Activated CD8-positive, alpha-beta memory T cell treated with anti-CD3 and anti-CD28 coated beads for 24 hours (primary cell): ENCODE results near the gene FAM107B.
"Not testable (repeated sequence)": the region's sequence is repeated elsewhere in the genome, so short reads cannot be mapped to it uniquely, and the experiment has no call there.

ENCODE experiments used
- DNase-seq: peaks from one replicate; pipeline ENCODE4 v3.0.0-alpha.2; 2020

The FAM107B gene

DNA sequence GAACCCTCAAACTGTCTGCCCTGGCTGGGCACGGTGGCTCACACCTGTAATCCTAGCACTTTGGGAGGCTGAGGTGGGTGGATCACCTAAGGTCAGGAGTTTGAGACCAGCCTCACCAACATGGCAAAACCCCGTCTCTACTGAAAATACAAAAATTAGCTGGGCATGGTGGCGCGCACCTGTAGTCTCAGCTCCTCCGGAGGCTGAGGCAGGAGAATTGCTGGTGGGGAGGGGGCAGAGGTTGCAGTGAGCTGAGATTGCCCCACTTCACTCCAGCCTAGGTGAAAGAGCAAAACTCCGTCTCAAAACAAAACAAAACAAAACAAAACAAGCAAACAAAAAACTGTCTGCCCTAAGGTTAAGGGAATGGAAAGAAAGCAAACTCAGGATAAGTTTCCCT is 115.6 kb downstream of the FAM107B start:
- not testable (repeated sequence) for DNase-seq

DNA sequence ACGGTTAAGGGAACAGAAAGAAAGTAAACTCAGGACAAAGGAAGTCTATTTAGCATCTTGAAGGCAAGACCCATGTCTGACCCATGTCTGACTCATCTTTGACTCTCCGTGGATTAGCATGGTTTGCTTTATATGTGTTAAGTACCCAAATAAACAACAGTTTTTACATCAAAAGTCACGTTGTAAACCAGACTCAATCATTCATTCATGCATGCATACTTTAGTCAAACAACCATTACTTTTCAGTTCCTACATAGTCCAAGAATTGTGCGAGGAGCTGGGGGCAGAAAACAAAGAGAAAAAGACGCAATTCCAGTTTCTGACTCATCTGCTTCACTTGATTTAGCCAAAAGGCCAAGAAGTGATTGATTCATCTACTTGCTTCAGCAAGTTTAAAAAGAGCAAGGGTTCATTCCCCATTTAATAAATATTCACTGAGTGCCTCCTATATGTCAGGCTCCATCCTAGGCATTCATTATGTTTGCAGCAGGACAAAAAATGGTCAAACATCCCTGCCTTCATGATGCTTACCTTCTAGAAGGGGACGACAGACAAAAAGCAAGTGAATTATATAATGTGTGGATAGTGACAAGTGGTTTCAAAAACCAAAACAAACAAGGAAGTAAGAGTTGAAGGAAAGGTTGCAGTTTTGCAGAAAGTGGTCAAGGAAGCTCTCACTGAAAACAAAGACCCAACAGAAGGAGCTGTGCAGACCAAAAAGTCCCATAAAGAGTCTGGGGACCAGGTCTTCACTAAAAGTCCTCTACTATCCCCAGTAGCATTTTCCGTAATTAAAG is 116.2 kb downstream of the FAM107B start:
- DNase-seq: no peak

DNA sequence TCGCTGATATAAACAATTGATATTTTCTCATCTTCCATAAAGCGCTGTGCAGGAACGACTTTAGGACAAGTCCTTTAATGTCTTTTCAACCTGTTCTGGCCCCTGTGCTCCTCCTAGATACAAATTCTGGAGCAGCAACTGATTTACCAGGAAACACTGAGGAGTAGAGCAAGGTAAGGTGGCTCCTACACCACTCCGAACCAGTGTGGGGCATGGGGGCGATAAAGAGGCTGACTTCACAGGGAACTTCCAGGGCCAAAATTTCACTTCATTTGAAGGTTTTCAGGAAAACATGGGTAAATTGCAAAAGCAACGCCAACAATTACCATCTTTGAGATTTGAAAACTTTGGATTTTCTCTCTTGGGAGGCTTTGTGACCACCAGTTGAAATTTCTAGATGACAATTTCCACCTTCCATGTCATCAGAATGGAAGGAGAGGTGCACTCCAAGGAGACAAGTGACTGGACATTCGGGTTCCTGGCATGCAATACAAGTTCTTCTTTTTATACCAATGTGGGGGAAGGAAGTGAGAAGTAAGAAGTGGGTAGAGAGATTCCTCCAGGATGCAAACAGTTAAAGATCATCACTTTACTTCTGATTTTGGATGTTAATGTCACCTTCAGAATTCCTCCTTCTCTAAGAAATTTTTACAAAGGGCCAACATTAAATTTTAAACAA is 118.5 kb downstream of the FAM107B start:
- DNase-seq: no peak

DNA sequence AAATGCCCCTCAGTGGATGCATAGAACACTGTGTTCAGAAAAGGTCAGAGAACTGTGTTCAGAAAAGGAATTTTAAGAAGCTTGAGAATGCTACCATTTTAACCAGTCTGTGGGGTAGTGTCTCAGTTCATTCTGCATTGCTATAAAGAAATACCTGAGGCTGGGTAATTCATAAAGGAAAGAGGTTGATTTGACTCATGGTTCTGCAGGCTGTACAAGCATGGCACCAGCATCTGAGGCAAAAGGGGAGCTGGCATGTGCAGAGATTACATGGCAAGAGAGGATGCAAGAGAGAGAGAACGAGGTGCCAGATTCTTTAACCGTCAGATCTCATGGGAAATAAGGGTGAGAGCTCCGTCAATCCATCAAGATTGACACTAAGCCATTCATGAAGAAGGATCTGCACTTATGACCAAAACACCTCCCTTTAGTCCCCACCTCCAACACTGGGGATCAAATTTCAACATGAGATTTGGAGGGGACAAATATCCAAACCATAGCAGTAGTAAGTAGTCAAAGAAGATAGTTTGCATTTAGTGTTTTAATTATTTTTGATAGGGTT is 119.8 kb downstream of the FAM107B start:
- DNase-seq: no peak

DNA sequence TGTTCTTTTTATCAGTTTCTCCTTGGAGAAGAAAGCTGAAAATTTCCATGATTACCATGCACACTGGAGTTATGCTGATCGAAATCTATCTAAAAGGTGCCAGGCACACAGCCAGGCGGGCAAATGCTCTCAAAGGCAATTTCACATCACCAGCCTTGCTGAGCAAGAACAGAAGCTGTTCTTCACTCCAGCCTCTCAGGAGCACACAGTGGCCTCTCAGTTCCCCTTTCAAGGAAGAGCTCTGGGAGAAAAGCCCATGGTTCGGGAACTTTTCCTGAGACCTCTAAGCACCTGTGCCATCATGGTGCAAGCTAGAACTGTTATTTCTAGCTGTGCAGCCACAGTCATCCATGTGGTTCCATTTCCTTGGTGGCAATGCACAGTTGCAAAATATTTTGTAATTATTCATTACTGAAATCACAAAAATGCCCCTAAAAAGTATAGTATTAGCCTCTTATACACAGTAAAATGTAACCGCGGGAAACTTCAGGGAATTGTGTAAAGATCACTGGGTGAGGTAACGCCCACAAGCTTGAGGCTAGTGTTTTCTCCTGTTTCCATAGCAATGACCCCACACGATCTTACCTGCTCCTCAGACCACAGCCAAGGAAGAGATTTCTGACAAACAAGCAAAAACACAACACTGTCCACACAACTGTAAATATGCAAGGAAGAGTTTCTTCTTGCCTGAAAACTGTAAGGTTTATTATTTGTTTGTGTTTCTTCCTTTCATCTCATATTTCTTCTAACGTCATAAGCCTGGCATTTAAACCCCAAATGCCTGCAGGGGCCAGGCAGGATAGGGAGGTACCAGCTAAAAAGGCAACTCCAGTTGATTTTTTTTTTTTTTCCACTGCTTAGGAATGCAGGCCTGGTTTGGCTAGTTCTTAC is 121.2 kb downstream of the FAM107B start:
- no peak for DNase-seq

DNA sequence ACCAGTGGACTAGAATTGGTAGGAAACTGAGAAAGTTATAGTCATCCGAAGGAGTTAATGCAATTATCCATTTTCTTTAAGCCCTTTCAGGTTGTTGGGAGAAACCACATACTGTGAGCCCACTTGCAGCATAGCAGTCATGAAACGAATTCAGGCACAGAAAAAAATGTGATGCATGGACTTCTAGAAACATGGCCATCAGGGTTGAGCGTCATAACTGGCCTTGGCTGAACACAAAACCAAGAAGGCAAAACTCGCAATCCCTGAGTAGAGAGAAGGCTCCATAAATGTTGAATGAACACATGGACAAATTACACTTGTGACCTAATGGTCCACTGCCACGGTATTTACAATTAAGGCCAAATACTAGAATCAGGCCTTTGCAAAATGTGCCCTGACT is 121.9 kb downstream of the FAM107B start:
- DNase-seq: no peak

DNA sequence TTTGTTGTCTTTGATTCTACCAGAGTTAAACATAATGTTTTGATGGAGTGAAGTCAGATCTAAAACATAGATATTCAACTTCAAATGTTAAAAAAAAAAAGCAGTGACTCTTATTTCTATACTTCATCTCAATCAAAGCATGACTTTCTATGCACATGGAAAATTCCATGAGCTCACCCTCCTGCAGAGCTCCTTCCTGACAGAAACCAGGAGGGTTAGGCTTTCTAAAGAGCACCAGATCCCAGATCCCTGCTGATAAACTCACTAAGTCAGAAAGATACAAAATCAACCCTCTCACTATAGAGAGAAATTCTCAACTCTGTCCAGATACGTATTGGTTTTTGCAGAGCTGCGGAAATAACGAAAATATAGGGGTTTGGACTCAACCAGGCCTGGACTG is 122.6 kb downstream of the FAM107B start:
- DNase-seq: no peak

DNA sequence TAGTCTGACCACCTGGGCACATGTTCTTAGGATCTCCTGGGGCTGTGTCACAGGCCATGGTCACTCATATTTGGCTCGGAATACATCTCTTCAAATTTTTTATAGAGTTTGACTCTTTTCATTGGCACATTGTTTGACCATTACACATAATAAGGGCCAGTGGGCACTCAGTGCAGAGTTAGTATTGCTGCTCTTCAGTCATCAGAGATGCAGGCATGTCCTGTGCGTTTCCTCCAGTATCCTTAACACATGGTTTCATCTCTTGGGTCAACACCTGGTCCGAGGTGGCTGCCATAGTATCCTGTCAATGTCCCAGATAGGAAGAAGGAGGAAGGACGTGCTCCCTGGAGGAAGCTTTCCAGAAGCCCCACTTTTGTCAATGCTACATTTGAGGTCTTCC is 125.0 kb downstream of the FAM107B start:
- no peak for DNase-seq

DNA sequence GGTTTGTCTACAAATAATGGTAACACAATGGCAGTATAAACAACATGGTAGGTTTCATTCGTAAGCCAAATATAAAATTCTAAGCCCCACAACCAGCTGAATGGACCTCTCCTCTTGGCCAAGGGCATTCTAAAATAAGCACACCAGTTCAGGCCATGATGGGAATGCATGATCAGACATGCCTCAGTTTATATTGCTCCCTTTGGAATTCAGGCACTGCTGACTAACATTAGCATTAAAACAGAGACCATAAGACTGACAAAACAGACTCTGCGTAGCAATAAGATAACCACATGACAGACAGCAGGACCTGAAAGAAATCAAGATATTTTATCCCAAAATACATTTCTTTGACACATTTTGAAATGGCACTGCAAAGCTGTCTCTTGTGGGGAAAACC is 125.8 kb downstream of the FAM107B start:
- DNase-seq: no peak

DNA sequence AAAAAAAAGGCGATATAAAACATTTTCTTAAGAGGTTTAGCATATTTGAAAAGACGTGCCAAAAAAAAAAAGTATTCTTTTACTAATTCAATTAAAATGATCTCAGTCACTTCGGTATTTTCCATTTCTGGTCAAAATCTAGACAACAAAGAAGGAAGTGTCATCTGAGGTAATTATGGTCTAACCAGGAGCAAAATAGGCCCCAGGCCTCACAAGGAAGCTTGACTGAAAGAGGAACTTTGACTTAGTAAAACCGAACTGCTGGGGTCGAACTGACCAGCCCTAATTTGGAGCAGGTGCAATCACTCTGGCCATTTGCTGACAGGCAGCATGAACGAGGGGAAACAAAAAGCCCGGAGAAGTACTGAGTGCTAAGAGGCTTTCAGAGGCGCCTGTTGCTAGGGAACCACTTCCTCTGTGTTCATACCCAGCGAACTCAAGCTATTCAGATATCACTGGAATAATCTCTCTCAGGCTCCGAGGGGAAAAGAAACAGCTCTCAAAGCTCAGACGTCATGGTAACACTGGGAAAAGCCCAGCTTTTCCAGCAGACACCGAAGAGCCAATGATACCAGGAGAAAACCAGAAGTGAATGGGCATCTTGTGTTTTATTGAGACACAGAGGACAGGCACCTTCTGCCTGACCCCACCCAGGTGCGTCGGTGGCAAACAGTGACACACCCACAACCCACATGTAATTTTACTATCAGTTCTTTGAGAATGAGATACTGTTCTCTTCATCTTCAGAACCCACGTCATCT is 126.5 kb downstream of the FAM107B start:
- DNase-seq: peak; percentile 84

DNA sequence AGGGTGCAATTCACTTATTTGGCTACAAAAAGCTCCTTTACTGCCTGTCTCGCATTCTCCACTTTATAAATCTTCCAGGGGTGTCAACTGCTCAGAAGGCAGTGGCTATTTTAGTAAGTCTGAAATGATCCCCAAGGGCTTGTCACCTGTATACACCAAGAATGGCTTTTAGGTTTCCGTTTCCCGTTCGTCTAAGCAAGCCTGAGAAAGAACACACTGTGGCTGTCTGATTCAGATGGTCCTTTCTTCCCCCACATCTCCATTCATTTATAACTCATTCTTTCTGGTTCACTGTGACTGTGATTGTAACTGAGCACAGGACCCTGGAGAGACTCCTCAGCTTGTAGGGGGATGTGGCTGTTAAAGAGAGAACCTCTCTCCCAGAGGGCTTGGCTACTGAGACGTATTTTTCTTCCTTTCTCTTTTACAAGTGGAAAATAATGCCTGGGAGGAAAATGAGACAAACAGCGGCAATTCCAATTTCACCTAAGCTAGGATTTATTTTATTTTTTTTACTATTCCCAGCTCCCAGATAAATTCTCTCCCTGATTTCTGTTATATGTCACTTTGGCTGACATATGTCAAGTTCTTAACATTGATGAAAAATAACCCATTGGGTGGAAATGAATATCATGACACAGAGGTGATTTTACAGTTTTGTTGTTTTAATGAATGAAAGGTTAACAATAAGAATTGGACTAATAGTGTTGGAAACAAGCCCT is 129.3 kb downstream of the FAM107B start:
- DNase-seq: no peak

DNA sequence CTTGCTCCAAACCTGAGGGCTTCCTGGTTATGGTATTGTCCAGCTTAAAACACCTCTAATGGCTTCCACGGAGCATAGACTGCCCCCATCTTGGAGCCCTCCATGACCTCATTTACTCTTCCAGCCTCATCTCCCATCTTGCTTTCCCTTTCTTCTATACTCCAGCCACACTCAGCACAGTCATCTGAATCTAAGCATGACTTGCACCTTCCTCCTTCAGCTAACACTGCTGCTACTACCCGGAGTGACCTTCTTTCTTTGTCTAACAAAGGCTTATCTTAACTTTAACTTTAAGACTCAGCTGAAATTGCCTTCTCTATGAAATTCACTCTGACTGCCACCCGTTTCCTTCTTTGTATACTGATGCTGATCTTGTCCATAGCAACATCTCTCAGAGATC is 135.1 kb downstream of the FAM107B start:
- no peak for DNase-seq

DNA sequence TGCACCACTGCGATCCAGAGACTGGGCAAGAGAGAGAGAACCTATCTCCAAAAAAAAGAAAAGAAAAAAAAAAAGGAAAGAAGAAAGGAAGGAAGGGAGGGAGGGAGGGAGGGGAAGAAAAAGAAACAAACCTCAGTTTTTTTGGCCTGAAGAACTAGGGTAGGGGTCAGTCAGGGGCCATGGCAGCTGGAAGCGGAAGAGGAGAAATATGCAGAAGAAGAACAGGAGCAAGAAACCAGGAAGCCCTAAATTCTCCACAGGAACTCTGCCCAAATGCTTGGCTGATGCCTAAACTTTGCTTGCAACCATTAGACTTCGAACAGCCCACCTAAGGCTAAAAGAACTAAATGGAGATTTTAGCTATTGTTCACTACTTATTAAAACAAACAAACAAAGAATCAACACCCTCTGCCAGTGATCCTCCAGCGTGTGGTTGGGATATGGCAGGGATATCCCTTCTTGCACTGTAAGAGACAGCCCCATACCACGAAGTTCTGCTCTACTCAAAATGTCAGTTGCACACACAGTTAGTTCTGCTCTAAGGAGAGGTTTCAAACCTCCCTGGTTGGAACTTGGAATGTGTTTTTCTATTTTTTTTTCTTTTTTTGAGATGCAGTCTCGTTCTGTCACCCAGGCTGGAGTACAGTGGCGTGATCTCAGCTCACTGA is 139.5 kb downstream of the FAM107B start:
- DNase-seq: no peak

DNA sequence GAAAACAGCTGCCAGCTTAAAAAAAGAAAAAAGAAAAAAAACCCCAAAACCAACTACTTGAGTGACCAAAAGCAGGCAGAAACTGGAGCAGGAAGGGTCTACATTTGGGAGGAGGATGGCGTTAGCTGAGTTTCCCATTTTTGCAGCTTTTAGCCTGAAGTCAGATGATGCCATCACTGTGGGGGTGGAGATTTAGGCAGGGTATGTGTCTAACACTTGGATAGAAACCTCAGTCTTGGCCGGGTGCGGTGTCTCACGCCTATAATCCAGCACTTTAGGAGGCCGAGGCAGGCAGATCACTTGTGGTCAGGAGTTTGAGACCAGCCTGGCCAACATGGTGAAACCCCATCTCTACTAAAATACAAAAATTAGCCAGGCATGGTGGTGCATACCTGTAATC is 140.1 kb downstream of the FAM107B start:
- DNase-seq: not testable (repeated sequence)

DNA sequence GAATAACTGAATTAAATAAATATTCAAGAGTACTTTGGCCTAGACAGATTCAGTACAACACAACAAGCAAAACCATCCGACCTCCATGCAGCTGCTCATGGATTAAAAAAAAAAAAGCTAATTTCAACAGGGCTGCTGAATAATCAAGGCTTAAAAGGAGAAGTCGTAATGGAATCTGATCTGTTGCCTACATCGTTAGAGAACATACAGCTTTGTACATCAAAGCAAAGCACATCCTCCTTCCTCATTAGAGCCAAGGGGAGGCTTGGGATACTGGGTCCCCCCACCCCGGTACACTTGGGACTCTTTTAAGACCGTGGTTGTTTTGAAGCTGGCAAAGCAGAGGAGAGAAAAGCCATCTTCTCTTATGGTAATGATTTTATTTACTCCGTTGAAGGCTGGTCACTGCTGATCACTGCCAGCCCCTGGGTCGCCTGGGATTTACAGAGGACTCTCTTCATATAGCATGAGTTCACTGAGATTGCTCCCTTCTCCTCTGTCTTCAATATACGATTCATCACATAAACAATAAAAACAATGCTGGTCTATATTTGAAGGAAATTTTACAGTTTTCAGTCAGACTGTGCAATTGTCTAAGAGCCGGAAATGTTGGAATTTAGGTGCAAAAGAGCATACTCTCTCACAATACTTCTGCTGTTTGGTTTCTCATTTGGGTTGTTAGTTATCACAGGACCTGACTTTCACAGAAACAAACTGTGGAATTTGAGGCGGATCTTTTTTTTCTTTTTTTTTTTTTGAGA is 148.8 kb downstream of the FAM107B start:
- DNase-seq: no peak

DNA sequence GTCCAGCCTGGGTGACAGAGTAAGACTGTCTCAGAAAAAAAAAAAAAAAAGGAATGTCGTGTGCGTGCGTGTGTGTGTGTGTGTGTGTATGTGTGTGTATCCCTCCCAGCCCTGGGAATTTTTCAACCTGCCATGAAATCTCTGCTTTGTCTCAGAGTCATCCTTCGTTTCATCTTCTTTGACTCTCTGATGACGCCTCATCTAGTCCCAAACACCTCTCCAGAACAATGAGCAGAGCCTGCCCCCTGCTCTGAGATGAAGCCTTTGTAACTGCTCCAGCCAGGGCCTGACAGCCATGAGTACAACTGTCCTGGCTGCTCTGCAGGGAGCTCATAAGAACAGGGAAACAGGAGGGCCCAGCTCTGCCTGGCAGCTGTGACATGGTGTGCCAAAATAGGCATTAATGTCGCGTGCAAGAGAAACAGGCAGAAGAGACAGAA is 149.5 kb downstream of the FAM107B start:
- no peak for DNase-seq

DNA sequence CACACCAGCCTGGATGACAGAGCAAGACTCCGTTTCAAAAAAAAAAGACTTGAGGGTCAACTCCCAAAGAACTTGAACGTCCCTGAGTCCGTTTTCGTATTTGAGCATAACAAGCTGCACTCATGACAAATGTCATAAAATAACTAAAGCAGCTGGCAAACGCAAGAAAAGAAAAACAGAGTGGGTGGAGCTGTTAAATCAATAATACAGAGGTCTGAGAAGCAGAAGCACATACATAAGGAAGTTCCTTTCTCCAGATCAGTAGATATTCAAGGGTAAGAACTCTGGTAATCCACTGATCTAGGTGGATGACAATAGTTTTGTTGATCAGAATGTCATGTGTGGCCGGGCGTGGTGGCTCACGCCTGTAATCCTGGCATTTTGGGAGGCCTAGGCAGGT is 150.1 kb downstream of the FAM107B start:
- DNase-seq: no peak

DNA sequence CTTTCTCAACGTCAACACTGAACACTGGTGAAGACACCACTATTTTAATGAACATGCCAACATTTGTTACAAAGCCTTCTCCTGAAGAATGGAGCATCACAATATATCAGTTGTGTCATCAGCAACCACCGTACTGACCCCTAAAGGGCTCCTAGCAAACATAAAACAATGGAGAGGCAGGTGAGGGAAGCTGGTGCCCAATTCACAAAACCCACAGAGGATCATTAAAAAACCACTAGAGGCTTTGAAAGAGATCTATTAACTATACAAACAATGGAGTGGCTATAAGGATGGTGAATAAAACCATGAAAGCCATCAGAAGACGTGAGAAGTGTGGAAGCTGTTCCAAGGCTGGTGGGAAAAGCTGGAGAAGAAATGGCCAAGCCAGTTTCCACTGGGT is 150.8 kb downstream of the FAM107B start:
- DNase-seq: no peak

DNA sequence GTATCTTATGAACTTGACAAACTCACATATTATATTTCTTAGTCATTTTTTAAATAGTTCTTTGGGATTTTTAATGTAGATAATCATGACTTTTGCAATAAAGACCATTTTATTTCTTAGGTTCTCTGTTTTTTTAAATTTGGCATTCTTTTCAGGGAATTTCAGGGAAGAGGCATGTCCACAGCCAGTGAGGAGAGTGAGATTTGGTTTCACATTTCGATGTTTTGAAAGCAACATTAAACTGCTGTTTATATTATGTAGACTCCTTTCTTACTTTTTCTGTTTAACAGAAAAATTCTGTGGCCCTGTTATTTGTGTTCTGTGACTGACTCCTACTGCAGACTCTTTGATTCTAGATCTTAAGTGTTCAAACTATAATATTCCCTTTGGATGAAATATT is 153.7 kb downstream of the FAM107B start:
- DNase-seq: no peak

DNA sequence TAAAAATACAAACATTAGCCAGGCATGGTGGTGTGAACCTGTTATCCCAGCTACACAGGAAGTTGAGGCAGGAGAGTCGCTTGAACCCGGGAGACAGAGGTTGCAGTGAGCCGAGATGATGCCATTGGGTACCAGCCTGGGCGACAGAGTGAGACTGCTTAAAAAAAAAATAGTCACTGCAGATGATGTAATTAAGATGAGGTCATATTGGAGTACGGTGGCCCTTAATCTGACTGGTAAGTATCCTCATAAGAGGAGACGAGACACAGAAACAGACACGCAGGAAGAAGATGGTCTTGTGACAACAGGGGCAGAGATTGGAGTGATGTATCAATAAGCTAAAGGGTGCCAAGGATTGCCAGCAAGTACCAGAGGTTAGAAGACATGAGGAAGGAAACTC is 156.0 kb downstream of the FAM107B start:
- DNase-seq: no peak
